CD4-positive, alpha-beta T cell treated with Interleukin-10 for 1 hour (primary cell): Measurements from ENCODE around the gene TRAF7.
A peak's percentile ranks its signal among the peaks of the same experiment; 100 is the strongest.

ENCODE experiments used
- DNase-seq: peaks from one replicate; pipeline ENCODE4 v3.0.0-alpha.2; 2020

The TRAF7 gene

GRCh38 chr16:2167068-2167638, 11.6 kb downstream of the TRAF7 start:
- DNase-seq: no peak

- no peak for DNase-seq
These were observed 14.5 kb downstream of the TRAF7 start for GRCh38 chr16:2170080-2170479.

GRCh38 chr16:2170587-2171435, 15.2 kb downstream of the TRAF7 start:
- DNase-seq: no peak

GRCh38 chr16:2171601-2172178, 16.1 kb downstream of the TRAF7 start:
- DNase-seq: no peak

GRCh38 chr16:2172688-2173335, 17.2 kb downstream of the TRAF7 start:
- DNase-seq: no peak

GRCh38 chr16:2173366-2173765, 17.8 kb downstream of the TRAF7 start:
- no peak for DNase-seq

- no peak for DNase-seq
These were observed 18.3 kb downstream of the TRAF7 start for GRCh38 chr16:2173916-2174315.

- DNase-seq: no peak
These were observed 19.0 kb downstream of the TRAF7 start for GRCh38 chr16:2174396-2175131.

GRCh38 chr16:2175454-2175853, 19.9 kb downstream of the TRAF7 start:
- DNase-seq: no peak

- DNase-seq: no peak
These were observed 20.5 kb downstream of the TRAF7 start for GRCh38 chr16:2176047-2176446.

- no peak for DNase-seq
These were observed 21.5 kb downstream of the TRAF7 start for GRCh38 chr16:2177101-2177500.

GRCh38 chr16:2177561-2177960, 22.0 kb downstream of the TRAF7 start:
- no peak for DNase-seq

GRCh38 chr16:2178321-2179106, 22.9 kb downstream of the TRAF7 start:
- DNase-seq: peak; percentile 51

GRCh38 chr16:2179107-2179501, 23.5 kb downstream of the TRAF7 start:
- no peak for DNase-seq

GRCh38 chr16:2179576-2179975, 24.0 kb downstream of the TRAF7 start:
- no peak for DNase-seq

- no peak for DNase-seq
These were observed 24.9 kb downstream of the TRAF7 start for GRCh38 chr16:2180461-2180860.

GRCh38 chr16:2180962-2181923, 25.7 kb downstream of the TRAF7 start:
- DNase-seq: no peak

GRCh38 chr16:2181952-2182351, 26.4 kb downstream of the TRAF7 start:
- DNase-seq: no peak

GRCh38 chr16:2183671-2184070, 28.1 kb downstream of the TRAF7 start:
- DNase-seq: no peak

GRCh38 chr16:2184346-2184745, 28.8 kb downstream of the TRAF7 start:
- no peak for DNase-seq

GRCh38 chr16:2184962-2185361, 29.4 kb downstream of the TRAF7 start:
- DNase-seq: no peak
